HL-60 (cell line): ENCODE results near the gene PANX2.

Experiments used
- DNase-seq, 2 experiments: peaks; one replicate each; pipeline ENCODE4 v3.0.0-alpha.2; 2010 to 2020; ENCODE audit warnings: low read depth in 1 of 2, low spot score in 1 of 2
- H3K27ac ChIP-seq: fragments of 250-450 bp; sonication (Bioruptor Pico); replicated peaks from 2 replicates; pipeline ENCODE4 v1.5.1; 2020; ENCODE audit warnings: mild to moderate bottlenecking, moderate library complexity
- H3K27me3 ChIP-seq: fragments of 250-450 bp; sonication (Bioruptor Pico); 2 replicates; pipeline ENCODE4 v1.5.1; 2021; ENCODE audit warnings: mild to moderate bottlenecking, moderate library complexity; ENCODE audit not compliant: insufficient read depth, poor library complexity, severe bottlenecking
- H3K4me3 ChIP-seq: replicated peaks from 2 replicates; pipeline ENCODE4 v1.5.1; 2011; ENCODE audit warnings: mild to moderate bottlenecking, control low read depth, low read length; ENCODE audit not compliant: insufficient read depth
- CTCF ChIP-seq: IDR thresholded peaks from one replicate; pipeline ENCODE4 v1.5.1; 2011; ENCODE audit warnings: low read length, control low read depth, inconsistent platforms; ENCODE audit not compliant: insufficient read depth
- GABPA ChIP-seq: IDR thresholded peaks from 2 replicates; pipeline ENCODE4 v1.6.1; 2012; ENCODE audit warnings: low read depth
- POLR2AphosphoS5 ChIP-seq: IDR thresholded peaks from 2 replicates; pipeline ENCODE4 v1.6.1; 2012; ENCODE audit warnings: low read depth
- REST ChIP-seq: IDR thresholded peaks from 2 replicates; pipeline ENCODE4 v1.6.1; 2012; ENCODE audit warnings: low read depth; ENCODE audit not compliant: insufficient replicate concordance
- SPI1 ChIP-seq: IDR thresholded peaks from 2 replicates; pipeline ENCODE4 v1.6.1; 2012; ENCODE audit warnings: low read depth, mild to moderate bottlenecking, borderline replicate concordance

The PANX2 gene

GRCh38 chr22:50175921-50176849, 5.7 kb downstream of the PANX2 start:
- DNase-seq, result no peak
- TF ChIP-seq GABPA, result no peak
- no peak for TF ChIP-seq CTCF
- TF ChIP-seq SPI1, result no peak
- no peak for TF ChIP-seq POLR2AphosphoS5
- TF ChIP-seq REST, result no peak
- Histone ChIP-seq H3K27me3 (no peaks in the 10 kb centered on the region), H3K4me3 (no peak overlapping the region), H3K27ac (no peak overlapping the region)

- TF ChIP-seq POLR2AphosphoS5 (no peak), CTCF (no peak), SPI1 (no peak), REST (no peak), GABPA (no peak)
- Histone ChIP-seq H3K4me3 (no peak overlapping the region), H3K27ac (no peak overlapping the region), H3K27me3 (no peaks in the 10 kb centered on the region)
- no peak for DNase-seq
Measured at GRCh38 chr22:50176850-50177536, 6.5 kb downstream of the PANX2 start.

GRCh38 chr22:50177537-50178470, 7.3 kb downstream of the PANX2 start:
- H3K4me3 ChIP-seq, result no peak overlapping the region
- no peak for DNase-seq
- H3K27me3 ChIP-seq, result no peaks in the 10 kb centered on the region
- no peak overlapping the region for H3K27ac ChIP-seq
- TF ChIP-seq POLR2AphosphoS5, result no peak
- no peak for TF ChIP-seq GABPA
- TF ChIP-seq REST, result no peak
- no peak for TF ChIP-seq SPI1
- no peak for TF ChIP-seq CTCF
